IgD-negative memory B cell (primary cell): ENCODE measurements around the gene FOXN3. TPM values are rescaled to one million over a fixed set of nuclear protein-coding genes. Genes with fewer than 3 reads are reported as not detected.

Experiments used
- H3K27ac Mint-ChIP-seq, 3 donors: one replicate each; pipeline ENCODE4 v1.8.0; 2020 to 2022; ENCODE audit warnings: mild to moderate bottlenecking in 3 of 3, mixed read lengths in 3 of 3, moderate library complexity in 1 of 3
- H3K27me3 Mint-ChIP-seq: one replicate; pipeline ENCODE4 v1.8.0; 2021; ENCODE audit warnings: mixed read lengths
- H3K36me3 Mint-ChIP-seq: one replicate; pipeline ENCODE4 v1.8.0; 2020; ENCODE audit warnings: mild to moderate bottlenecking, mixed read lengths
- H3K4me1 Mint-ChIP-seq, 3 donors: one replicate each; pipeline ENCODE4 v1.8.0; 2020 to 2022; ENCODE audit warnings: mixed read lengths in 3 of 3, mild to moderate bottlenecking in 1 of 3
- H3K4me3 Mint-ChIP-seq, 4 donors: one replicate each; pipeline ENCODE4 v1.8.0; 2020 to 2022; ENCODE audit warnings: mild to moderate bottlenecking in 4 of 4, mixed read lengths in 4 of 4, moderate library complexity in 3 of 4
- H3K9me3 Mint-ChIP-seq, 3 donors: one replicate each; pipeline ENCODE4 v1.8.0; 2020 to 2021; ENCODE audit warnings: mixed read lengths in 3 of 3, mild to moderate bottlenecking in 1 of 3
- polyA plus RNA-seq: library from polyadenylated mRNA; unstranded; fragments of 300-500 nt; fragmentation: Illumina TruSeq; gene quantifications from one replicate; pipeline ENCODE4 v1.2.3, GENCODE V29; 2021

The FOXN3 gene
- polyA plus RNA-seq, 1 donor from 2014 or later: 62.5 TPM

- Mint-ChIP-seq H3K27me3 (no peaks in the 10 kb centered on the region), H3K4me1 (peaks cover 21 to 23% (median 22%) of the 10 kb centered on the region in 3 donors), H3K27ac (peak overlapping the region in 1 of 3 donors; percentile 43), H3K9me3 (no peaks in the 10 kb centered on the region), H3K4me3 (no peak overlapping the region), H3K36me3 (peaks cover 3% of the 10 kb centered on the region)
Observed at GRCh38 chr14:89188492-89188891, 228.5 kb downstream of the FOXN3 start.

- Mint-ChIP-seq H3K27me3 (no peaks in the 10 kb centered on the region), H3K9me3 (no peaks in the 10 kb centered on the region), H3K4me3 (peak overlapping the region in 2 of 4 donors; percentile 41 to 56), H3K4me1 (peaks cover 21 to 25% (median 22%) of the 10 kb centered on the region in 3 donors), H3K36me3 (peaks cover 4% of the 10 kb centered on the region), H3K27ac (peak overlapping the region in 1 of 3 donors; percentile 66)
Observed at GRCh38 chr14:89187501-89187900, 229.5 kb downstream of the FOXN3 start.

- H3K36me3 Mint-ChIP-seq: peaks cover 4% of the 10 kb centered on the region
- H3K27me3 Mint-ChIP-seq: no peaks in the 10 kb centered on the region
- H3K27ac Mint-ChIP-seq: peak overlapping the region; percentile 66 to 92 (median 91)
- peak overlapping the region; percentile 25 to 90 (median 66) for H3K4me3 Mint-ChIP-seq
- no peaks in the 10 kb centered on the region for H3K9me3 Mint-ChIP-seq
- peaks cover 21 to 25% (median 22%) of the 10 kb centered on the region in 3 donors for H3K4me1 Mint-ChIP-seq
Observed at GRCh38 chr14:89186856-89187376, 230.1 kb downstream of the FOXN3 start.

- Mint-ChIP-seq H3K27ac (peak overlapping the region; percentile 66 to 92 (median 91)), H3K4me1 (peaks cover 21 to 28% (median 25%) of the 10 kb centered on the region in 3 donors), H3K4me3 (peak overlapping the region; percentile 21 to 90 (median 62)), H3K36me3 (peaks cover 4% of the 10 kb centered on the region), H3K9me3 (no peaks in the 10 kb centered on the region), H3K27me3 (no peaks in the 10 kb centered on the region)
Observed at GRCh38 chr14:89185919-89186855, 230.8 kb downstream of the FOXN3 start.

GRCh38 chr14:89184952-89185351 is 232.1 kb downstream of the FOXN3 start:
- H3K27ac Mint-ChIP-seq: peak overlapping the region in 1 of 3 donors; percentile 42
- no peaks in the 10 kb centered on the region for H3K9me3 Mint-ChIP-seq
- no peak overlapping the region for H3K4me3 Mint-ChIP-seq
- H3K36me3 Mint-ChIP-seq: peaks cover 6% of the 10 kb centered on the region
- peaks cover 21 to 29% (median 23%) of the 10 kb centered on the region in 3 donors for H3K4me1 Mint-ChIP-seq
- no peaks in the 10 kb centered on the region for H3K27me3 Mint-ChIP-seq

GRCh38 chr14:89182326-89182725 is 234.7 kb downstream of the FOXN3 start:
- Mint-ChIP-seq H3K4me1 (peaks cover 18 to 27% (median 20%) of the 10 kb centered on the region in 3 donors), H3K36me3 (peaks cover 5% of the 10 kb centered on the region), H3K9me3 (no peaks in the 10 kb centered on the region), H3K27ac (no peak overlapping the region), H3K4me3 (no peak overlapping the region), H3K27me3 (peaks cover 1% of the 10 kb centered on the region)

- Mint-ChIP-seq H3K36me3 (peaks cover 5% of the 10 kb centered on the region), H3K4me3 (no peak overlapping the region), H3K9me3 (no peaks in the 10 kb centered on the region), H3K27me3 (peaks cover 1% of the 10 kb centered on the region), H3K27ac (peak overlapping the region in 1 of 3 donors; percentile 46), H3K4me1 (peaks cover 12 to 28% (median 15%) of the 10 kb centered on the region in 3 donors)
Observed at GRCh38 chr14:89180546-89180945, 236.5 kb downstream of the FOXN3 start.

- peak overlapping the region in 1 of 4 donors; percentile 3 for H3K4me3 Mint-ChIP-seq
- no peaks in the 10 kb centered on the region for H3K9me3 Mint-ChIP-seq
- peak overlapping the region in 1 of 3 donors; percentile 6 for H3K27ac Mint-ChIP-seq
- H3K27me3 Mint-ChIP-seq: peaks cover 1% of the 10 kb centered on the region
- H3K4me1 Mint-ChIP-seq: peaks cover 12 to 25% (median 15%) of the 10 kb centered on the region in 3 donors
- H3K36me3 Mint-ChIP-seq: peaks cover 5% of the 10 kb centered on the region
Observed at GRCh38 chr14:89179891-89180404, 237.1 kb downstream of the FOXN3 start.

GRCh38 chr14:89178800-89179535 is 238.1 kb downstream of the FOXN3 start:
- Mint-ChIP-seq H3K4me1 (peaks cover 14 to 25% (median 15%) of the 10 kb centered on the region in 3 donors), H3K4me3 (no peak overlapping the region)

GRCh38 chr14:89178376-89178775 is 238.7 kb downstream of the FOXN3 start:
- peak overlapping the region in 2 of 3 donors; percentile 54 to 80 for H3K27ac Mint-ChIP-seq
- peaks cover 14 to 25% (median 15%) of the 10 kb centered on the region in 3 donors for H3K4me1 Mint-ChIP-seq
- no peaks in the 10 kb centered on the region for H3K9me3 Mint-ChIP-seq
- peaks cover 1% of the 10 kb centered on the region for H3K27me3 Mint-ChIP-seq
- peaks cover 9% of the 10 kb centered on the region for H3K36me3 Mint-ChIP-seq
- peak overlapping the region in 1 of 4 donors; percentile 60 for H3K4me3 Mint-ChIP-seq

More at GRCh38 chr14:89178800-89179535, 238.1 kb downstream of the FOXN3 start:
- Mint-ChIP-seq H3K27ac (peak overlapping the region in 2 of 3 donors; percentile 54 to 80), H3K36me3 (peaks cover 9% of the 10 kb centered on the region), H3K9me3 (no peaks in the 10 kb centered on the region), H3K27me3 (peaks cover 1% of the 10 kb centered on the region)

- H3K9me3 Mint-ChIP-seq: no peaks in the 10 kb centered on the region
- H3K27me3 Mint-ChIP-seq: peaks cover 1% of the 10 kb centered on the region
Observed at GRCh38 chr14:89175881-89176799, 240.9 kb downstream of the FOXN3 start.

GRCh38 chr14:89171628-89172027 is 245.4 kb downstream of the FOXN3 start:
- Mint-ChIP-seq H3K27ac (no peak overlapping the region), H3K4me1 (peaks cover 2 to 11% (median 4%) of the 10 kb centered on the region in 3 donors), H3K4me3 (no peak overlapping the region), H3K9me3 (peaks cover 0 to 7% (median 2%) of the 10 kb centered on the region in 3 donors), H3K36me3 (peaks cover 20% of the 10 kb centered on the region), H3K27me3 (no peaks in the 10 kb centered on the region)

More at GRCh38 chr14:89175881-89176799, 240.9 kb downstream of the FOXN3 start:
- Mint-ChIP-seq H3K4me1 (peaks cover 11 to 20% (median 15%) of the 10 kb centered on the region in 3 donors), H3K27ac (peak overlapping the region in 2 of 3 donors; percentile 22 to 64), H3K4me3 (peak overlapping the region in 1 of 4 donors; percentile 33), H3K36me3 (peaks cover 16% of the 10 kb centered on the region)

- Mint-ChIP-seq H3K27me3 (no peaks in the 10 kb centered on the region), H3K27ac (no peak overlapping the region), H3K36me3 (peaks cover 20% of the 10 kb centered on the region), H3K4me1 (peaks cover 0 to 6% (median 5%) of the 10 kb centered on the region in 3 donors), H3K4me3 (no peak overlapping the region), H3K9me3 (peaks cover 0 to 7% (median 2%) of the 10 kb centered on the region in 3 donors)
Observed at GRCh38 chr14:89171168-89171567, 245.9 kb downstream of the FOXN3 start.
